ENCODE results near the gene IL17REL.
"Not testable (repeated sequence)": the region's sequence is repeated elsewhere in the genome, so short reads cannot be mapped to it uniquely, and the experiment has no call there.

The IL17REL gene

DNA sequence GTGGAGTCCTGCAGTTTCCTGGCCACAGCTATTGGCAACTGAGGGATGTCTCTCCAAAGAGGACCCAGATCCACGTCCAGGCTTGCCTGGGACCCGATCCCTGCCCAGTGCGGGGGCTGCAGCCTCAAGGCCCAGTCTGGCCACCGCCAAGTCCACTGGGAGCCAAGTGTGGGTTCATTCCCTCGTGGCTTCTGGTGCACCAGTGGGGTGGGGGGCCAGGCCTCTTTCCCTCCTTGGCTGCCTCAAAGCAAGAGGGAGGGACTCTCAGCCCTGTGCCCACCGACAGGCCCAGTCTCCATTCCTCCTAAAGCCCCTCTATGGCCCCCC is 65.3 kb downstream of the IL17REL start:
- no peak for DNase-seq (ENCODE audit: low read depth in 1 of 2, low spot score in 1 of 2)
- TF ChIP-seq JUND (IDR thresholded peaks at IDR 0.05; ENCODE audit: low read depth) = no peak
- in situ Hi-C loops (cut with HindIII; ENCODE audit: low pct_unique_long_range_greater_than_20kb, low sequenced_read_pairs) = no loop called here

DNA sequence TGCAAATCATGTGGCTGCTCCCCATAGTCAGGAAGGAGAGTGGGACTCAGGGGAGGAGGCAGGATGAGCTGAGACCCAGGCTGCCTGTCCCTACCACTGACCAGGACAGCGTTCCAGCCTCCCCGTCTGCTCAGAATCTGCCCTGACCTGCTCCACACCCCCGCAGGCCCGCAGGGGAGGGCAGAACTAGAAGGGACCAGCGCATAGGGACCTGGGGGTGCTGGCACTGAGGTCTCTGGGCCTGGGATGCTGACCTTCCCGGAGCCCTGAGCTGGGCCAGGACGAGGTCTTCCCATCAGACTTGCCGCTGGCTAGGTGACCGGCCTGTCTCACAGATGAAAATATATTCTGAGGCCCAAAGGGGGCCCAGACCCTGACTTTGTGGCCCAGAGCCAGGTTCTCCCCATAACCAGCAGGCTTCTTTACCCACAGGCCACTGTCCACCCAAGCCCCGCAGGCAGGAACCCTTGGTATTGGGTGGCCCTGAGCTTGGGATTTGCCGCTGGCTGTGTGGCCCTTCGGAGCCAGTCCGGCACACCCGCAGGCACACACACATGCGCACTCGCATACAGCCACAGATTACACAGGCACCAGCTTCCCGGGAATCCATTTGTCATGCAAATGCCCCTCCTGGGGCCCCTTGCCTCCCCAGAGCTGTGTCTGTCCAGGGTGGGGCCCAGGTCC is 65.8 kb downstream of the IL17REL start:
- in situ Hi-C loops (cut with HindIII; ENCODE audit: low pct_unique_long_range_greater_than_20kb, low sequenced_read_pairs) = no loop called here
- no peak for DNase-seq (ENCODE audit: low read depth in 1 of 2, low spot score in 1 of 2)
- TF ChIP-seq JUND (IDR thresholded peaks at IDR 0.05; ENCODE audit: low read depth) = no peak

- peak in 1 of 2 experiments; percentile 93 for DNase-seq (ENCODE audit: low read depth in 1 of 2, low spot score in 1 of 2)
- in situ Hi-C loops (cut with HindIII; ENCODE audit: low pct_unique_long_range_greater_than_20kb, low sequenced_read_pairs) = not testable (repeated sequence)
Measured at GRCh38 chr22:49945042-49945794, 67.3 kb downstream of the IL17REL start.
